GM19324 (cell line): ENCODE measurements around the gene FHIT.

ENCODE experiments used
- ATAC-seq: cut with Tn5 transposase; IDR thresholded peaks from one replicate; pipeline ENCODE4 v1.9.1; 2021; ENCODE audit warnings: mild to moderate bottlenecking, moderate library complexity; ENCODE audit not compliant: unreplicated experiment, low FRiP score

The FHIT gene

DNA sequence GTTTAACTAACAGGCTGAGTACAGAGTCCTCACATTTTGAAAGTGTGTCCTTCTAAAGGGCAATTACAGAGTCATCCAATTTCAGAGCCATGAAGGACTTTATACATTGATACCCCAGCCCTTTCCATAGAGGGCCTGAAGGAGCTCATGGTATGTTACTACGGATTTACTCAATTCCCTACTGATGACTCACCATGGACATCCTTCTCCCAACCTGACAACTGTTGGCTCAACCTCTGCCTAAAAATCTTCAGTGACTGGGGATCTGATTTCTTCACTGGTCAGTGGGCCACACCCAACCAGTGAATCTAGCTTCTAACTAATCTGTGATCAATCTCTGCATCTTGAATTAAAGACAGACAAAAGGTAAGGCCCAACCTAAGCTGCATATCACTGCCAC, 1238.0 kb downstream of the FHIT start:
- ATAC-seq = no peak

- ATAC-seq = no peak
These were observed 1240.0 kb downstream of the FHIT start for GRCh38 chr3:60011218-60011617.

- peak; percentile 81 for ATAC-seq
These were observed 1240.5 kb downstream of the FHIT start for GRCh38 chr3:60010781-60011180.

DNA sequence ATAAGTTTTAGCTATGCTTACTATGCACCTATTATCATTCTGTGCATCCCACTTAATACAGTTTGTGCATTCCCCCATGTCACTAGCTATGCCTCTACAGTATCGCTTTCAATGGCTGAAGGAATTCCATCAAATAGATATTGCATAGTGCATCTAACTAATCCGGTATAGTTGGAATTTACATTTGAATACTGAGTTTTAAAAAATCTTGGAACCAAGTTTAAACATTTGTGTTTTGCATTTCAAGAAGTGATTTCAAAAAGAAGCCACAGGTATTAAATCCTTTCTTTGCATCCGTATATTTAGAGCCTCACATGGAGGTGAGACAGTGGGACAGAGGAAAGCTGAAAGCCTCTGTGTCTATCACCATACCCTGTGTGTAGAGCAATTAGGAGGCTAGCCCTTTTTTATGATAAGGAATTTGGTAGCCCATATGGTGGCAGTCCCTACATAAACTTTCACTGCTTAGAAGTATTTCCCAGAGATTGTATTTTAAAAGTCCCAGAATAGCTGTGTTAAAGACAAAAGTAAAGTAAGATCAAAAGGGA, 1241.2 kb downstream of the FHIT start:
- ATAC-seq = no peak

GRCh38 chr3:60001369-60001768, 1249.9 kb downstream of the FHIT start:
- ATAC-seq = no peak

- no peak for ATAC-seq
These were observed 1250.7 kb downstream of the FHIT start for GRCh38 chr3:60000311-60001105.

GRCh38 chr3:59998058-59998457, 1253.2 kb downstream of the FHIT start:
- no peak for ATAC-seq

DNA sequence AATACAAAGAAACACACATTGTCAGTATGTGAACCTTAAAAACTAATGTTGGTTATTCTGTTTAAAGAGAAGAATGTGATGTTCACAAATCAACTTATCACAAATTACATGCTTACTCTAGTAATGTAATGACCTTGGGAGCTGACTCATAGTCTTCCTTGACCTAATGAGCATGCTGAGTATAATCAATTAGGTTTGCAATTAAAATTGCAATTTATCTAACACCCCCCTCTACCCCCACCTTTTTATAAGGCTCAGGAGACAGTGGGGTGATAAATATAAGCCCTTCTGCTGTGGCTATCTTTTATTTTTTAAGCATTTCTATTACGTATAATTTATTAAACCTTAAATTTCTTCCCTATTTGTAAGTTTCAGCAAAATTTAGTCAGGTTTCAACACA, 1253.7 kb downstream of the FHIT start:
- no peak for ATAC-seq

DNA sequence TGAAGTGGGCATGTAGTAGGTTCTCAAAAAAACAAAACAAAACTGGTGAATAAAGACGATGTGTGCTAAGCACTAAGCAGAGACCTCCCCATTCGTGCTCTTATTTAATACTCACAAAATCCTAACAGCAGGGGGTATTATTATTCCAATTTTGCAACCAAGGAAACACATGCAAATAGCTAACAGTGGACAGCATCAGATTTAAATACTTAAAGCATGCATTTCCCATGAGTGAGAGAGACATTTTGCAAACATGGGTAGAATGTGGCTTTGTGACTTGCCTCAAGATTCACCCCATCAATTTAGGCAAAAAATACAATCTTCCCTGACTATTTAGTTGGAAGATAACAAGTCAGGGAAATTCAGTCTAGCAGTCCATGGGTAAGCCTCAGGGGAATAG, 1255.2 kb downstream of the FHIT start:
- ATAC-seq = no peak

DNA sequence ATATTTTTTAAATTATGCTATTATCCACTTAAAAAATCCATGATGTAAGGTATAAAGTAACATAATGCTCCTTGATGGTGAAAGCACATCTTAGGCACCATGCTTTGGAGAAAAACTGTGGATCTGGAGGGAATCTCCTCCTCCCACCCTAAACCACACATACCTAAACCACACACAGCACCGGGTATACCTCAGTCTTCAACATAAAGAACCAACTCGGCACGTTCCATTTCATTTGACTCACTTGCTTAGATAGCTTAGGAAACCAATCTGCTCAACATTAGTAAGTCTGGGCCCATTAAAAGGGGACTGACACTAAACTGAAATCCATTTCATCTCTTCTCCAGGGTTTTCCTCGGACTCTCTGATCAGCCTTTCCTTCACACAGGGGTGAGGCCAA, 1255.7 kb downstream of the FHIT start:
- no peak for ATAC-seq

DNA sequence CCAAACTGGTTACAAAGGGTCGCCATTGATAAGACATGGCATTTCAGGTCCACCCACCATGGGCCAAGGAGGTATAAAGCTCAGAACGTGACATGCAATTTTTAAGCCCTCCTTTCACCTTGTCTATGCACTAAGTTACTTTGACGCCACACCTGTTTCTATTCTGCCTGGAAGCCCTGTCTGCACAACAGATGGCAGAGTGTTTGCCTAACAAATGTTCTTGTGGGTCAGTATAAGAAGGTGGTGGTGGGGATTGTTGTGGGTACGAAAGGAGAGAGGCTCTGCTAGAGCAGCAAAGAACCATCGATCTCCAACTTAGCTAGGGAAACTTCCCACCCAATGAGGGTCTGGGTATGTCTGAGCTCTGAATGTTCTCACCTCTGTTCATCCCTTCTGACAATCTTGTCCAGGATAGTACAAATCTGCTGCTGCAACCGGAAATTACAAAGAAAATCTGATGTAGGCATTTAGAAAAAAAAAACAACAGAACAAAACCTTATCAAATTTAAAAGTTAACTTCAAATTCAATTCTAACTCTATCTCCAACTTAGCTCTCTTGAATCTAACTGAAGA, 1256.4 kb downstream of the FHIT start:
- no peak for ATAC-seq

DNA sequence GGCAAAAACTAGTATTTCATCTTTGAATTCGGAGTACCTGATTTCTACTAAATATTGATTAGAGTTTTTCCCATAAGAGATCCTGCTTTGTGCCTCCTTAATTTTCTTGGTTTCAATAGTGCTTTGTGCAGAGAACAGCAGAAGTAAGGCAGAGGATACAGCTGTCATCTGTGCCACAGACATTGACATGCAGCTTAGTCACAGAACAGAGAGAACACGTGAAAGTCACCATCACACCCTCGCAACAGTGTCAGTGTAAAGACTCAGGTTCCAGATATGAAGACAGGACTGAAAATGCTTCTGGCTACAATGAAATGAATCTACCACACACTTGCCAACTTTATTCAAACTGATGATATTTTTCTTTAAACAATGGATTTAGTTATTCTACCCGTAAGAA, 1258.7 kb downstream of the FHIT start:
- no peak for ATAC-seq

- no peak for ATAC-seq
These were observed 1260.3 kb downstream of the FHIT start for GRCh38 chr3:59990915-59991314.

- no peak for ATAC-seq
These were observed 1268.7 kb downstream of the FHIT start for GRCh38 chr3:59982510-59982909.

DNA sequence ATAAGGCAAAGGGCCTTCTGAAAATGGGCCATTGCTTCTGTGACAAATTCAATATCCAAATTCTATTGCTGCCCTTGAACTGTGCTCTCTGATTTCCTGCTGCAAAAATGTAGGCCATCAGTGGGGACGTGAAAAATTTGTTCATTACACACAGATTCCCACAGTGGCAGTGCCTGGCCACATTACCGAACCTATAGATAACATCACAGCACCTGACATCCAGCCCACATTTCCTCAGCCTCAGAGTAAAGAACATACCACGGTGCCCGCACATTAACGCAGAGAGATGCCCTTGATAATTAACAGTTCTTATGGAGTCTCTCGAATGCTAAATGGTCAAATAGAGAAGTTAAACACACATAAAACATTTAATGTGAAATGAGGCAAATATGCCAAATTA, 1269.9 kb downstream of the FHIT start:
- ATAC-seq = no peak

DNA sequence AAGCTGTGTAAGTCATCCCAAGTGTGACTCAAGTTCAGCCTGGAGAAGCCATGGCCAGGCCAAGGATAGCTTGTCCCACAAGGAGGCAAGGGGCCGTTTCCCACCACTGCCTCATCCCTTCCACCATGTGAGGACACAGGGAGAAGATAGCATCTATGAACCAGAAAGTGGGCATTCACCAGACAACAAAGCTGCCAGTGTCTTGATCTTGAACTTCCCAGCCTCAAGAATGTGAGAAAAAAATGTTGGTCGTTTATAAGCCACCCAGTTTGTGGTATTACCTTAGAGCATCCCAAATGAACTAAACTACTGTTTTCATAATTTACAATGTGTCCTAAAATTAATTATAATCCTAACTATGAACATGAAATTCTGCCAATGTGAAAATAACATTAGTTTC, 1270.7 kb downstream of the FHIT start:
- ATAC-seq = no peak

DNA sequence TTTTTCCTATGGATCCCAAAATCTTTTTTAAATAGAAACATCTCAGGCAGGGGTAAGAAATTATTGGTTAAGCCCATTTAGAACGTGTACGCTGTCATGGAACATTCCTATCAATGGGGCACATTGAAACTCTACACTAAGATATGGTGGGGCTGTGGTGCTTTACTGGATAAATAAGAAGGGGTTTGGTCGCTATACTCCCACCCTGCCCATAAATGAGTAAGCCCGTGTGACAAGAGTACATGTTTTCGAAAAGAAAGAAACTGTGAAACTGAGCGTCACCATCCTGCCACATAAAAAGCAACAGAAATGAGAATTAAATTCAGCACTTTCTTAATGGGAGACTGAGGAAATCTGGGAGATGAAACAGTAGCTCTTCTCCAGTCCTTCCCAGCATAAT, 1271.7 kb downstream of the FHIT start:
- ATAC-seq = no peak

DNA sequence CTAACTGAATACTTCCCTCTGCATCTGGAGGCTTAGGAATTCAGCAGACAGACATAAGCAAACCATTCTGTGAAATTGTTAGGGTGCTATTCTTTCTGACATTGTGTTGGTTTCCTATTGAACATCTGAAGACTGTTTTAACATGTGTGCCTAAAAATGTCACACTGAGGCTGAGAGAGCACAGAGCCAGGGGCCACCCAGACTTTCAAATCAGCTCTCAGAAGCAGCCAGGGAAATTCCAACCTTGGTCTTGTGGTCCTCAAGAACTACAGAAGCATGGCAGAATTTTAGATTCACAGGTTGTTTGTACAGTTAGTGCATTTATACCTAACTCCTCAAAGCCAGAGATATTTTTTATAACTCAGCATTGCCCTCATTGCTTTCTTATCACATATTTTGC, 1272.3 kb downstream of the FHIT start:
- ATAC-seq = no peak

DNA sequence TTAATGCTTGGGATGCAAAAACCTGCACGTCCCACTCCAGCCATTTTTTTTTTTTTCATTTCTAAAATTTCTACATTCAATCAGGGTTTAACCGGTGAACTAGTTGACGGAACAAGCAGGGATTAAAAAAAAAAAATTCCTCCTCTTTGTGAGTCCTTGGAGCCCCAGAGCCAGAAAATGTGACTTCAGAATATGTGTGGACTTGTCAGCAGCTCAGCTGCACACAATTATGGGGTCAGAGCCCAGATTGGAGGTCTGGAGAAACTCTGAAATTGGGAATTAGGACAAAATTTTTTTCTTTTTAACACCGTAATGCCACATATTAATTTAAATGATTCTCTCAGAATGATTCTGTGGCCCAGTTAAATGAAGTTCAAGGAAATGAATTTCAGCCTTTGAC, 1280.5 kb downstream of the FHIT start:
- no peak for ATAC-seq

- ATAC-seq = no peak
These were observed 1280.9 kb downstream of the FHIT start for GRCh38 chr3:59970376-59970775.

DNA sequence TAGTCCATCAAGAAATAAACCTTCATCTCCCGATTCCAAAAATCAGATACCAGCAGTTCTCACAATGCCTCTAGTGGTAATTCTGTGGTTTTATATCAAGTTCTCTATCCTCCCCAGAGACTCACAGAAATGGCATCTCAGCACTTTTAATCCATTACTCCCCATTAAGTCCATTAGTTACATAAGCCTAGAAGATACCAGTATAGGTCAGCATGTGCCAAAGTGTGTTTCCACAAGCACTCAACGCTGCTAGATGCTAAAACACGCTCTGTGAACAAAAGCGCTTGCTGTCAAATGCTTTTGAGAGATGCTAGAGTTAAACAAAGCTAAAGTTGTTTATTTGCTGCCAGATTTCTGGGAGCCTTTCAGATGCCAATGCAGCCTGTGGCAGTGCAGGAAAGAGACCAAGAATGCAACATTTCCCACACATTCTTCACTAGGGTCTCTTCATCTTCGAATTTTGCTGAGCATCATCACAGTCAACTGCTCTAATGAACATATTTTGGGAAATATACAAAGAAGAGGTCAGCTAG, 1282.7 kb downstream of the FHIT start:
- ATAC-seq = no peak

DNA sequence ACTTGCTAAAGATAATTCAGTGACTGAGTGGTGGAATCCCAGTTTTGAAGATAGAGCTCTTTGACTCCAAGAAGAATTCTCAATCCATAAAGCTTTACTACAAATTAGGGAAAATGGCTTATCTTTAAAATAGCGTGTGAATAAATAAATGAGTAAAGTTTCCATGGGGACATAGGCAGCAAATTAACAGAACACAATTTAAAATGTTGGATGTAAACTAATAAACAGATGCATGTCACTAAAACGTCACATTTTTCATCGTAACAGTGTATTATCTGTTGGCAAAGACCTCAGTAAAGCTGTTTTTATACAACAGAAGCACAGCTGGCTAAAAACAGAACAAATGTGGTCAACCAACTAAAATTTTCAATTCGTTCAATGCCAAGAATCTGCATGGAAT, 1287.6 kb downstream of the FHIT start:
- ATAC-seq = no peak
